ENCODE measurements around the gene BEND5. TPM values are rescaled to one million over a fixed set of nuclear protein-coding genes. Genes with fewer than 3 reads are reported as not detected.

Gene BEND5
- total RNA-seq, 2 donors from 2014 or later, result 2.7 to 2.8 TPM

- Histone ChIP-seq H3K9me3 (no peaks in the 10 kb centered on the region), H3K27me3 (no peaks in the 10 kb centered on the region), H3K4me1 (peaks cover 0 to 8% of the 10 kb centered on the region in 2 donors), H3K4me3 (no peak overlapping the region), H3K27ac (no peak overlapping the region), H3K36me3 (no peaks in the 10 kb centered on the region)
- TF ChIP-seq CTCF (IDR thresholded peaks at IDR 0.05), result no peak
- no peak for DNase-seq (ENCODE audit: low spot score)
Measured at GRCh38 chr1:48679859-48680258, 96.8 kb downstream of the BEND5 start.

DNA sequence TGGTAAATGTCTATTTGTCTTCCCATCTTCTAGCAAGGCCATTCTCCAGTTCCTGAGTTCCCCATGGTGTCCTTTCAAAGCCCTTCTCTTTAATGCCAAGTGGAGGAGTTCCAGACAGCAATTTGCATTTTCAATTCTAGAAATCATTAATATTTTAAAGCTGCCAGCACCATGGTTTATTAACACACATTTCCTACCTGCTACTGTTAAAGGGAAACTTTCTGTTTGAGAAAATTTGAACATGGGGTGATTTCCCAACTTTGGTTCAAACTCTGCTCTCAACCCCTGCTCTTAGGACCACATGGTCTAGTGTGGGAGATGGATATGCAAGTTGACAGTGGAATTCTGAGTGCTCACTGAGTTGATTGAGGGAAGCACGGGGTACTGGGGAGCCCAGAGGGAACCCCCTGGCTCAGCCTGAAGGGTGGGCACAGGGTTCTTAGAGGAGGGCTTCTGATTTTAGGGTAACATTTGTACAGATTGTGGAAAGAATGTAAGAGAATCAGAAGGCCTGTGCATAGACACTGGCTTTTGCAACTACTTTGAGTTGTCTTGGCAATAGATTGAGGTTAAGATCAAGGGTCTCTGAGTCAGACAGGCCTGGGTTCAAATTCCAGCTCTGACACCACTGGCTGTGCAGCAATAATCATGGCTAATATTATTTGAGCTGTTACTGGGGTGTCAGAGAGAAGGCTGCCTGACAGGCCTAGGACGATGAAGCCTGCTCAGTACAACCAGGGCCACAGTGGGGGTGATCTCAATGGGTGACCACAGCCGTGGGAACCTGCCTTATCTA, 97.8 kb downstream of the BEND5 start:
- H3K4me3 ChIP-seq, result no peak overlapping the region
- H3K36me3 ChIP-seq, result no peaks in the 10 kb centered on the region
- no peak for DNase-seq (ENCODE audit: low spot score)
- H3K4me1 ChIP-seq, result peaks cover 0 to 8% of the 10 kb centered on the region in 2 donors
- no peaks in the 10 kb centered on the region for H3K27me3 ChIP-seq
- H3K9me3 ChIP-seq, result no peaks in the 10 kb centered on the region
- no peak overlapping the region for H3K27ac ChIP-seq
- no peak for TF ChIP-seq CTCF (IDR thresholded peaks at IDR 0.05)
